Muscle of leg (tissue), 11 donors: ENCODE data around the gene TMEM119. TPM values are rescaled to one million over a fixed set of nuclear protein-coding genes. Genes with fewer than 3 reads are reported as not detected.

ENCODE experiments used
- DNase-seq: peaks from one replicate; pipeline ENCODE4 v3.0.0; 2013
- H3K27ac ChIP-seq: one replicate; pipeline ENCODE4 v1.5.1; 2013; ENCODE audit warnings: mild to moderate bottlenecking, low read length, control low read depth
- H3K27me3 ChIP-seq: one replicate; pipeline ENCODE4 v1.6.1; 2013; ENCODE audit warnings: low read length; ENCODE audit not compliant: control insufficient read depth, insufficient read depth
- H3K36me3 ChIP-seq: one replicate; pipeline ENCODE4 v1.6.1; 2013; ENCODE audit warnings: low read length; ENCODE audit not compliant: control insufficient read depth, insufficient read depth
- H3K4me1 ChIP-seq: one replicate; pipeline ENCODE4 v1.6.1; 2013; ENCODE audit warnings: low read length; ENCODE audit not compliant: control insufficient read depth, insufficient read depth
- H3K4me3 ChIP-seq: one replicate; pipeline ENCODE4 v1.5.1; 2013; ENCODE audit warnings: low read length, control low read depth
- H3K9me3 ChIP-seq: replicated peaks from 2 replicates; pipeline ENCODE4 v1.6.1; 2013; ENCODE audit warnings: low read depth, low read length; ENCODE audit not compliant: control insufficient read depth
- WGBS: methylation state at CpG from one replicate; pipeline ENCODE4 v1.1.5; 2013; ENCODE audit warnings: missing lambda C conversion rate; ENCODE audit not compliant: insufficient coverage; 5-methylcytosine and 5-hydroxymethylcytosine counted together
- polyA plus RNA-seq, 8 donors: library from polyadenylated mRNA; unstranded; fragments of 120-200 nt; gene quantifications; one replicate each; pipeline versions ENCODE4 v1.2.1 to v1.2.3, GENCODE V29; 2013; ENCODE audit warnings: inconsistent platforms in 1 of 8, low replicate concordance in 1 of 8; ENCODE audit not compliant: insufficient read length in 8 of 8, insufficient read depth in 1 of 8
- total RNA-seq: library from RNA; stranded (reverse); fragments of 120-200 nt; gene quantifications from one replicate; pipeline ENCODE4 v1.2.4, GENCODE V29; 2013

The TMEM119 gene
- total and polyA plus RNA-seq, 9 donors: 25.2 to 68.7 (median 43.1) TPM

DNA sequence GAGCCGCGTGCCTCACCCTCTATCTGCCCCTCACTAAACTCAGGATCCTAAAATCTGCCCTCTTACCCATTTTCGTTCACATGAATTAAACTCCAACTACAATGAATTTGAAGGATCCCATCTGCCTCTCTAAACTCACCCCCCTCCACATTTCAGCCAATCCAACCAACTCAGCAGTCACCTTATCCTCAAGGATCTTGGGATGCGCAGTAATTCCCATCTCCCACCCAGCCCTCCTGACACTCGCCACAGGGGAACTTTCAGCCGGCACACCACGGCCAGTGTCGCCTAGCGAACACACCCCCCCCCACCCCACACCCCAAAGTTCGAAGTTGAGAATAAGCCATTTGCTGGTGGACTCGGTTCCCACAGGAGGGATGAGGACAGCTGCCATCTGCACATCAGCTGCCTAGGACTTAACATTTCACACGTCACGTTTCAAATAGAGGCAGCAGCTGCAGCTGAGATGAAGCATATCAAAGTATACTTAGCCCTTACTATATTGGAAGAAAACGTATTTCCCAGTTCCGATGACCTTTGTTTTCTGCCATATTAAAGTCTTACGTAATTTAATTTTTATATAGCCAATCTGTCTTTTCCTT, 44.5 kb upstream of the TMEM119 start:
- Histone ChIP-seq H3K9me3 (no peaks in the 10 kb centered on the region), H3K36me3 (peaks cover 28% of the 10 kb centered on the region), H3K27me3 (no peaks in the 10 kb centered on the region), H3K4me1 (peaks cover 73% of the 10 kb centered on the region), H3K4me3 (no peak overlapping the region), H3K27ac (peak overlapping the region; percentile 94)
- DNase-seq: peak; percentile 92
- WGBS: 66% methylated on average over 9 of the region's 16 CpGs

GRCh38 chr12:108641446-108642268, 43.8 kb upstream of the TMEM119 start:
- WGBS: 56% methylated on average over 6 of the region's 9 CpGs
- Histone ChIP-seq H3K4me3 (no peak overlapping the region), H3K27ac (peak overlapping the region; percentile 94), H3K4me1 (peaks cover 75% of the 10 kb centered on the region), H3K27me3 (no peaks in the 10 kb centered on the region), H3K9me3 (no peaks in the 10 kb centered on the region), H3K36me3 (peaks cover 25% of the 10 kb centered on the region)
- no peak for DNase-seq

- no peaks in the 10 kb centered on the region for H3K9me3 ChIP-seq
- no peak for DNase-seq
- no peak overlapping the region for H3K4me3 ChIP-seq
- WGBS: 62% methylated on average over 3 of the region's 10 CpGs
- H3K27me3 ChIP-seq: no peaks in the 10 kb centered on the region
- peak overlapping the region; percentile 94 for H3K27ac ChIP-seq
- H3K4me1 ChIP-seq: peaks cover 72% of the 10 kb centered on the region
- peaks cover 20% of the 10 kb centered on the region for H3K36me3 ChIP-seq
These were observed 43.0 kb upstream of the TMEM119 start for GRCh38 chr12:108640802-108641445.

GRCh38 chr12:108638997-108639822, 41.3 kb upstream of the TMEM119 start:
- H3K27me3 ChIP-seq: peaks cover 2% of the 10 kb centered on the region
- no peaks in the 10 kb centered on the region for H3K9me3 ChIP-seq
- no peak overlapping the region for H3K4me3 ChIP-seq
- no peak for DNase-seq
- H3K36me3 ChIP-seq: peaks cover 5% of the 10 kb centered on the region
- peak overlapping the region; percentile 93 for H3K27ac ChIP-seq
- WGBS: 90% methylated on average over 10 of the region's 11 CpGs
- peaks cover 74% of the 10 kb centered on the region for H3K4me1 ChIP-seq

- Histone ChIP-seq H3K36me3 (peaks cover 3% of the 10 kb centered on the region), H3K4me3 (no peak overlapping the region), H3K27ac (peak overlapping the region; percentile 93), H3K9me3 (no peaks in the 10 kb centered on the region), H3K4me1 (peaks cover 76% of the 10 kb centered on the region), H3K27me3 (peaks cover 3% of the 10 kb centered on the region)
- peak; percentile 81 for DNase-seq
- WGBS: 10% methylated on average over 15 of the region's 18 CpGs
These were observed 40.4 kb upstream of the TMEM119 start for GRCh38 chr12:108638141-108638827.

DNA sequence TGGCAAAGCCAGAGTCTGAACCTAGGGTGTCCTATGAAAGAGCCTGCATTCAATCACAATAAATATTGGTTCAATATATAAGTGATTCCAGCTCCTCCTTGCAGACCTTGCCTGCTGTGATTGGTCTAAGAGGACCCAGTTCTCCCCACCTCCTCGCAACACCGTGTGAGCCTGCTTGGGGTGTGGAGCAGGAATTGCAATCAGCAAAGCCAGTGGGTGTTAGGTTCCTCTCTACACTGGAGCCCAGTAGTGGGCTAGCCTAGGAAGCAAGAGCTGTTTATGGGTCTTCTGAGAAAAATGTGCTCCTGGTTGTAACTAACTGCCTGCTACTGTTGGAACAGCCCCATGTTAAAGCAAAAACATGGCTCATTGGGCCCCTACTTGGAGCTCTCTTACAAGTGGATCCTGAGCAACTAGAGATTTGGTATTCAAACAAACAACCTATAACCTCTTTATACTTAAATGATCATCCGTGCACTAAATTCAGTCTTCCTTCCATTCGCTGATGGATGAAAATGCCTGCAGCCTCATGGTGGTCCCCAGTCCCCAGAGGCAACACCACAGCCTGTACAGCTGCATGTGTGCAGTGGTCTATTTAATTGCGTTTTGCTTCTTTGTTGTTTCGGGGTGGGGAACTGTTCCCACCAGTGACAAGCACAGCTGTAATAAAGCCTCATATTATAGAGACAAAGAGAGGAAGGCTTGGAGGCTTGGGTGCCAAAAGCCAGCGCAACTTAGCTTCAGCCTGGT, 39.5 kb upstream of the TMEM119 start:
- WGBS: 36% methylated on average over 5 of the region's 7 CpGs
- peaks cover 3% of the 10 kb centered on the region for H3K36me3 ChIP-seq
- H3K4me3 ChIP-seq: no peak overlapping the region
- H3K27me3 ChIP-seq: peaks cover 3% of the 10 kb centered on the region
- H3K27ac ChIP-seq: peak overlapping the region; percentile 93
- H3K4me1 ChIP-seq: peaks cover 78% of the 10 kb centered on the region
- no peaks in the 10 kb centered on the region for H3K9me3 ChIP-seq
- peak; percentile 46 for DNase-seq

DNA sequence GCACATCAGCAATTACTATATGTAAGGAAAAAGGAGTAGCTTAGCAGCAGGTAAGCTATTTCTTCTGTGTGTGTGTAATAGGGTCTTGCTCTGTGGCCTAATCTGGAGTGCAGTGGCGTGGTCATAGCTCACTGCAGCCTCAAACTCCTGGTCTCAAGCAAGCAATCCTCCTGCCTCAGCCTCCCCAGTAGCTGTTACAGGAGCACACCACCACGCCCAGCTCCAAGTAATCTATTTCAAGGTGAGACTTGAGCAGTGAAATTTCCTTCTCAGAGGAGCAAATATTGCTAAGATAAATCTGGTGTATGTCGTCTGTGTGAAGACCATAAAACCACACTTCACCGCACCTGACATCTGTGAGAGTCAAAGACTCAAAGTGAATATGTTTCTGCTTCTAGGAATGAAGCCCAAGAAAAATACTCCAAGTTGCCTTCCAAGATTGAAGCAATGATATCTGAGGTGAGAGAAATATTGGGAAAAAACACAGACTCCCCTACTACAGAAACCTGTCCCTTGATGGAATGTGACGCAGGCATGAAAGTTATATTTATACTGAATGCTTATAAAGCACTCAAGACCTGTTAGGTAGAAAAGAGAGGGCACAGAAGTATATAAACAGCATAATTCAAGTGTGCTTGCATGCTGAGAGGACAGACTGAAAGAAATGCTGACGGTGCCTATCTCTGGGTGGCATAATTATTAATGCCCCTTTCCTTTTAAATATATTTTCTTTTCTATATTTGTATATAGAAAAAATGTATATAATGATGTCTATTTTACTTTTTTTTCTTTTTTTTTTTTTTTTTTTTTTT, 38.3 kb upstream of the TMEM119 start:
- WGBS: no CpG with 5 or more reads among the region's 6 CpGs
- no peak for DNase-seq
- Histone ChIP-seq H3K4me3 (no peak overlapping the region), H3K36me3 (peaks cover 3% of the 10 kb centered on the region), H3K4me1 (peaks cover 73% of the 10 kb centered on the region), H3K27me3 (peaks cover 3% of the 10 kb centered on the region), H3K27ac (peak overlapping the region; percentile 10), H3K9me3 (no peaks in the 10 kb centered on the region)

- Histone ChIP-seq H3K36me3 (no peaks in the 10 kb centered on the region), H3K27me3 (peaks cover 3% of the 10 kb centered on the region), H3K4me3 (no peak overlapping the region), H3K4me1 (peaks cover 71% of the 10 kb centered on the region), H3K27ac (peak overlapping the region; percentile 63), H3K9me3 (no peaks in the 10 kb centered on the region)
- no peak for DNase-seq
- 31% methylated on average over 10 of the region's 15 CpGs for WGBS
These were observed 37.5 kb upstream of the TMEM119 start for GRCh38 chr12:108635201-108635996.
